ENCODE results near the gene NMRAL1. TPM values are rescaled to one million over a fixed set of nuclear protein-coding genes. Genes with fewer than 3 reads are reported as not detected.

NMRAL1 gene
- polyA plus RNA-seq (2013, experiment 1 of 2) = 18.0 TPM
- polyA plus RNA-seq (2013, experiment 2 of 2) = 16.7 TPM

DNA sequence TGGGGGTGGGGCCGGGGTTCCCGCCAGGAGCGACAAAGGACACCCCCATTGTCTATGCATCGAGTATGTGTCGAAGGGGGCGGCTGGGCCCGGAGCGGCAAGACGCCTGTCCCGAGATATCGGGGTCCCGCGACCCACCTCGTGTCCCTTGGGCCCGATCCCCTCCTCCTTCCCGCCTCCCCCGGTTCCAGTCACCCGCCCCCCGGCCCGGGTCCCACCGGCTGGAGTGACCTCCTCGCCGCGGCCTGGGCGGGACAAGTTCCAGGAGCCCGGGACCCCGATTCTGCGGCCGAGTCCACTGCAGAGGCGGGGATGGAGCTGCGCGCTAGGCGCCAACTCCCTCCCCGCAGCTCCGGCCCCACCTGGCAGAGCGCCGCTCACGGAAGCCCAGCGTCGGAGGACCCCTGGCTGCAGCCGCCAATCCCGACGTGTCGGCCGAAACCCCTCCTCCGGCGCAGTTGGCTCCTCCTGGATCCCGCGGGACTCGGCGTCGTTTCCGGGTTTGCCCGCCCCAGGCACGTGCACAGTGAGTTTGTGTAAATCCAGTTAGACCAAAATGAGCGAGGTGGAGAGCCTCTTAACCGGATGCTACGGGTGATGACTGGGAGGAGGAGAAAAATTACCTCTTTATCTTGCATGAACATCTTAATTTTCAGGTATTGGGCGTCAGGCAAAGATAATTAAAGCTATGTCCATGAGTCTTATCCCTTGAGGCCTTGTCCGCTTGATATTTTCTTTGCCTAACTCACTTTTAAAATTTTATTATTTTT is at the start of gene NMRAL1:
NMRAL1 (minus strand) TSS at position 434 of the 770 bp plus-strand sequence. CDS start 493 bp downstream, outside the sequence.
- WGBS, 2 experiments (ENCODE audit: insufficient coverage in 2 of 2) = 5 to 7% methylated on average over 23 to 35 of the region's 60 CpGs
- H3K36me3 ChIP-seq (ENCODE audit: control insufficient read depth, insufficient read depth, low read length) = peaks cover under 1% of the 10 kb centered on the region
- peaks cover 8% of the 10 kb centered on the region for H3K9me3 ChIP-seq (ENCODE audit: control insufficient read depth, low read length)
- H3K4me1 ChIP-seq (ENCODE audit: control insufficient read depth, insufficient read depth, low read length, poor library complexity, severe bottlenecking) = peaks cover 6% of the 10 kb centered on the region
- peak within 1 kb of the TSS; percentile 57 for H3K4me3 ChIP-seq (ENCODE audit: extremely low read depth, insufficient read depth, low read length, poor library complexity, severe bottlenecking)
- H3K27ac ChIP-seq (ENCODE audit: low read depth, low read length, severe bottlenecking) = no peak within 1 kb of the TSS

DNA sequence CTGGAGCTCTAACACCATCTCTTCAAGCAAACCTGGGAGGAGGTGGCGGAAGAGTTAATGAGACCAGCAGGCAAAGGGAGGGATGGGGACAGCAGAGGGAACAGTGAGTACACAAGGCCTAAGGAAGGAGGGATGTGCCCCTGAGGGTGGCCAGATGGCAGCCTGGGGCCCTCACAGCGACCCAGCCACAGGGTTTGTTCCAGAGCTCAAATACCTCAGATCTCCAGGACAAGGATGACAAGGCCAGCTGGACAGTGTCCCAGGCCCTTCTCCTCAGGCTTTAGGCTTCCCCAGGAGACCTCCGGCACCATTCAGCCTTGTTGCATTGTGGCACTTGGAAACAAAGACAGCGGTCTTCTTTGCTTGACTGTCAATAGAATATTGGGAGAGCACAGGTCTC is 49.3 kb upstream of the NMRAL1 start:
- Histone ChIP-seq H3K4me1 (ENCODE audit: control insufficient read depth, insufficient read depth, low read length, poor library complexity, severe bottlenecking) (peaks cover 15% of the 10 kb centered on the region), H3K27ac (ENCODE audit: low read depth, low read length, severe bottlenecking) (no peak overlapping the region), H3K4me3 (ENCODE audit: extremely low read depth, insufficient read depth, low read length, poor library complexity, severe bottlenecking) (no peak overlapping the region), H3K9me3 (ENCODE audit: control insufficient read depth, low read length) (no peaks in the 10 kb centered on the region), H3K36me3 (ENCODE audit: control insufficient read depth, insufficient read depth, low read length) (no peaks in the 10 kb centered on the region)
- WGBS, 2 experiments (ENCODE audit: insufficient coverage in 2 of 2) = 97 to 100% methylated on average over 3 to 4 of the region's 4 CpGs

DNA sequence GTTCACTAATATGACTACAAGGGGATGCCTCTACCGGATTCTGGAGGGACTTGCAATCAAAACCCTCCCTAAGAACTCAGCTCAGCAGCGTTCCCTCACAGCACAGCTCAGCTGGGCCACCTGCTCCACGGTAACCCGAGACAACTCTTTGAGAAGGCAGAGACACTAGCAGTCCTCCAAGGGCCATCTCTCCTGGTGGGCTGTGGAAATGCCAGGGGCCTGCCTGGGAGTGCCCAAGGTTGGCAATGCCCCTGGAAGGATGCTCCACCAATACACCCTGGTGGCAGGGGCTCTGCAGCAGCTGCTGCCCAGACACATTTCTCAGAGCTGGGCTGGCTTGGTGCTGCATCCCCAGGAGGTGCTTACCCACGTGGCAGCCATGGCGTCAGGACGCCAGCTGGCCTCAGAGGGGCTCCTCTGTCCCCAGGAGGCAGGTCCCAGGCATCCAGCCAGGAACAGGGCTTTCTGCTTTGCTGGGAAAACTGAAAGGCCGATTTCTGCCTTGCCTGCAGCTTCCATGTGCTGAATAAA is 47.7 kb upstream of the NMRAL1 start:
- H3K9me3 ChIP-seq (ENCODE audit: control insufficient read depth, low read length) = no peaks in the 10 kb centered on the region
- H3K36me3 ChIP-seq (ENCODE audit: control insufficient read depth, insufficient read depth, low read length) = no peaks in the 10 kb centered on the region
- H3K4me1 ChIP-seq (ENCODE audit: control insufficient read depth, insufficient read depth, low read length, poor library complexity, severe bottlenecking) = peaks cover 11% of the 10 kb centered on the region
- WGBS, 2 experiments (ENCODE audit: insufficient coverage in 2 of 2) = 76 to 78% methylated on average over 8 of the region's 8 CpGs
- H3K27ac ChIP-seq (ENCODE audit: low read depth, low read length, severe bottlenecking) = no peak overlapping the region
- no peak overlapping the region for H3K4me3 ChIP-seq (ENCODE audit: extremely low read depth, insufficient read depth, low read length, poor library complexity, severe bottlenecking)

DNA sequence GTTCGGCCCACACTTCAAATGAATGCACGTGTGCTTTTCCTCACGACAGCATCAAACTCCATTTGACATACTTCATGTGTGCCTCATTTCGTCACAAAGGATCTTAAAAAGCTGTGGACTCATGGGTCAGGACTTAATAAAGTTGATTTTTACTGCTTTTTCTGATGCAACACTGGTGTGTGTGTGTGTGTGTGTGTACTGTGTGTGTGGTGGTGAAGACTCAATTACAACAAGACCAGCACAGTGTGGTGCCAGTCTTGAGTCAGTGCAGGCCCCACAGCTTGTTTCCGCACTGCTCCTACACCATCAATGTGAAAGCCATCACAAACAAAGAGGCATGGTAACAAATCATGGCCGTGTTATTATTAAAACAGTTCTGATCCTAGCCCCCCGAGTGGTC is 46.5 kb upstream of the NMRAL1 start:
- H3K36me3 ChIP-seq (ENCODE audit: control insufficient read depth, insufficient read depth, low read length) = peaks cover 4% of the 10 kb centered on the region
- no peak overlapping the region for H3K4me3 ChIP-seq (ENCODE audit: extremely low read depth, insufficient read depth, low read length, poor library complexity, severe bottlenecking)
- H3K9me3 ChIP-seq (ENCODE audit: control insufficient read depth, low read length) = no peaks in the 10 kb centered on the region
- WGBS, 2 experiments (ENCODE audit: insufficient coverage in 2 of 2) = 92 to 93% methylated on average over 6 to 7 of the region's 7 CpGs
- H3K27ac ChIP-seq (ENCODE audit: low read depth, low read length, severe bottlenecking) = no peak overlapping the region
- peaks cover 11% of the 10 kb centered on the region for H3K4me1 ChIP-seq (ENCODE audit: control insufficient read depth, insufficient read depth, low read length, poor library complexity, severe bottlenecking)

DNA sequence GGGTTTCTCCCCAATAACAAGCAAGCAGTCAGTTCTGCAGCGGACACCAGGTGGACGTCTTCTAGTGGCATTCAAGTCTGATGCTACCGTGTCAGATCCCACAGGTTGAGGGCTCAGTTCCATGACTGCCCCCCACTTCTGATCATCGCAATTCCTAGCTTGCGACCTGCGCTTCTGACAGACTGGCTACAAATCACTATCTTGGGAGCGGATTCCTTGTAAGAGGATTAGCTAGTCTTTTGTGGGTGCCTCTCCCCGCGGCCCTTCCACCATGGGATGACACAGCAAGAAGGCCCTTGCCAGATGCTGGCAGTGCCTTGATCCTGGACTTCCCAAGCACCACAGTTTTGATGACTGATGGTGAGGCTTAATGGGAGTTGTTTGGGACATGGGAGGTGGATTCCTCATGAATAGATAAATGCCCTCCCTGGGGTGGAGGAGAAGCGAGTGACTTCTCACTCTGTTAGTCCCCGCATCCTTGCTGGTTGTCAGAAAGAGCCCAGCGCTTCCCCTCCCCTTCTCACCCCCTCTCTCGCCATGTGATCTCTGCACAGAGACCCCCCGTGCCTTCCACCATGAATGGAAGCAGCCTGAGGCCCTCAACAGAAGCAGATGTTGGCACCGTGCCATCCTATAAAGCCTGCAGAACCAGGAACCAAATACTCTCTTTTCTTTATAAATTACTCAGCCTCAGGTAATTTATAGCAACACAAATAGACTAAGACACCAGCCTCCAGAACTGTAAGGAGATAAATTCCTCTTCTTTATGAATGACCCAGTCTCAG is 45.0 kb upstream of the NMRAL1 start:
- no peaks in the 10 kb centered on the region for H3K9me3 ChIP-seq (ENCODE audit: control insufficient read depth, low read length)
- WGBS, 2 experiments (ENCODE audit: insufficient coverage in 2 of 2) = 81 to 85% methylated on average over 9 to 14 of the region's 15 CpGs
- H3K36me3 ChIP-seq (ENCODE audit: control insufficient read depth, insufficient read depth, low read length) = peaks cover 4% of the 10 kb centered on the region
- peaks cover 11% of the 10 kb centered on the region for H3K4me1 ChIP-seq (ENCODE audit: control insufficient read depth, insufficient read depth, low read length, poor library complexity, severe bottlenecking)
- no peak overlapping the region for H3K27ac ChIP-seq (ENCODE audit: low read depth, low read length, severe bottlenecking)
- no peak overlapping the region for H3K4me3 ChIP-seq (ENCODE audit: extremely low read depth, insufficient read depth, low read length, poor library complexity, severe bottlenecking)

DNA sequence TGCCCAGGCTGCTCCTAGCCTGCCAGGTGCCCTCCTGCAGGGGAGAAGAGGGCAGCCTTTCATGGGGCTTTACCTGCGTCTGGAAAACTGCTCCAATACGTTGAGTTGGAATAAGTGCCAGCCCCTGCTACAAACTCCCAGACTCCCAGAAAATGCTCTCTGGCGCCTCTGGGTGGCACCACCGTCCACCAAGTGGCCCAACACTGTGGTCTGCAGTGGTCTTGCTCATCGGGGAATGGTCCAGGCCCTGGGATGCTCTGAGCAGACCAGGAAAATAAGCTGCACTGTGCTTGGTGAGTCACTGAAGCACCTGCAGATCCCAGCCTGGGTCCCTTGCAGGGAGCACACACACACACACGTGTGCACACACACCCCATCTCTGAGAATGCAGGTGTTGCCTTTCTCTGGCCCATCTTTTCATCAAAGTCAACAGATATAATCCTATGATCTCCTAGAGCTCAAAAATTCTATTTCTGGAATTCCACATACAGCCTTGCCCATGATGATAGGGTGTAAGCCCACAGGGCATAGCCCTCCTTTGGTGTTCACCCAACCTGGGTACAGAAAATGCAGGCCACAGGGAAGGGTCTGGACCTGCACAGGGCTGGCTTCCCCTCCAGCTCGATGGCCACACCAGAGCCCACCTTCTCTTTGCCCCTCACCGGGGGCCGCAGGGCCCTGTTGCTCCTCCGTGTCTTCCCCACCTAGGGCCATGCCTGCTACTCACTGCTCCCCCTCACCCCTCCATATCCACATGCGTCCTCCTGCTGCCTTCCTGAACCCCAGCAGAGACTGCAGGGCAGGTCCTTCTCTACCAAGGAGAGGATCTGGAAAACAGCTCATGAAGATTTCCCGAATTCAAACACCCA is 43.6 kb upstream of the NMRAL1 start:
- Histone ChIP-seq H3K27ac (ENCODE audit: low read depth, low read length, severe bottlenecking) (no peak overlapping the region), H3K36me3 (ENCODE audit: control insufficient read depth, insufficient read depth, low read length) (peaks cover 15% of the 10 kb centered on the region), H3K4me3 (ENCODE audit: extremely low read depth, insufficient read depth, low read length, poor library complexity, severe bottlenecking) (no peak overlapping the region), H3K4me1 (ENCODE audit: control insufficient read depth, insufficient read depth, low read length, poor library complexity, severe bottlenecking) (peaks cover 6% of the 10 kb centered on the region), H3K9me3 (ENCODE audit: control insufficient read depth, low read length) (no peaks in the 10 kb centered on the region)
- WGBS, 2 experiments (ENCODE audit: insufficient coverage in 2 of 2) = 57 to 62% methylated on average over 11 of the region's 12 CpGs

- Histone ChIP-seq H3K9me3 (ENCODE audit: control insufficient read depth, low read length) (no peaks in the 10 kb centered on the region), H3K4me1 (ENCODE audit: control insufficient read depth, insufficient read depth, low read length, poor library complexity, severe bottlenecking) (no peaks in the 10 kb centered on the region), H3K4me3 (ENCODE audit: extremely low read depth, insufficient read depth, low read length, poor library complexity, severe bottlenecking) (no peak overlapping the region), H3K27ac (ENCODE audit: low read depth, low read length, severe bottlenecking) (no peak overlapping the region), H3K36me3 (ENCODE audit: control insufficient read depth, insufficient read depth, low read length) (peaks cover 38% of the 10 kb centered on the region)
- WGBS, 2 experiments (ENCODE audit: insufficient coverage in 2 of 2) = 100% methylated on average over 3 of the region's 5 CpGs
These were observed 41.3 kb upstream of the NMRAL1 start for GRCh38 chr16:4515611-4516233.

DNA sequence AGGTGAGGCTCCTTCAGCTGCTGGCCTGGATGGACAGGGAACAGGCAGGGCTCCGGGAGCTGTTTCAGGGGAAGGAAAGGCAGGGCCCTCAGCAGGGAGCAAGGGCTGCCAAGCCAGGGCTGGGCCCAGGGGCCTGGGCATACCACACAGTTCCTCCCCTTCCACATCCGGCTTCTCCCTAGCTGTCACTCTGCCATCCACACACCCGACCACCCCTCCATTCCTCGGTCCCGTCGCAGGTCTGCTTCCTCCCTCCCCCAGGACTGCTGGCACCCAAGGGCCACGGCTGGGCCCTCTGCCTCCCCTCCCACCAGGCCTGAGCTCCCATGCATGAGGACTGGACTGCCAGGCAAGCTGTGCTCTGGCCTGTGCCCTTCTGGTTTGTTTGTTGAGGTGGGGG is 40.2 kb upstream of the NMRAL1 start:
- WGBS, 2 experiments (ENCODE audit: insufficient coverage in 2 of 2) = 73 to 80% methylated on average over 2 of the region's 7 CpGs
- Histone ChIP-seq H3K9me3 (ENCODE audit: control insufficient read depth, low read length) (no peaks in the 10 kb centered on the region), H3K4me3 (ENCODE audit: extremely low read depth, insufficient read depth, low read length, poor library complexity, severe bottlenecking) (no peak overlapping the region), H3K36me3 (ENCODE audit: control insufficient read depth, insufficient read depth, low read length) (peaks cover 48% of the 10 kb centered on the region), H3K4me1 (ENCODE audit: control insufficient read depth, insufficient read depth, low read length, poor library complexity, severe bottlenecking) (no peaks in the 10 kb centered on the region), H3K27ac (ENCODE audit: low read depth, low read length, severe bottlenecking) (no peak overlapping the region)

DNA sequence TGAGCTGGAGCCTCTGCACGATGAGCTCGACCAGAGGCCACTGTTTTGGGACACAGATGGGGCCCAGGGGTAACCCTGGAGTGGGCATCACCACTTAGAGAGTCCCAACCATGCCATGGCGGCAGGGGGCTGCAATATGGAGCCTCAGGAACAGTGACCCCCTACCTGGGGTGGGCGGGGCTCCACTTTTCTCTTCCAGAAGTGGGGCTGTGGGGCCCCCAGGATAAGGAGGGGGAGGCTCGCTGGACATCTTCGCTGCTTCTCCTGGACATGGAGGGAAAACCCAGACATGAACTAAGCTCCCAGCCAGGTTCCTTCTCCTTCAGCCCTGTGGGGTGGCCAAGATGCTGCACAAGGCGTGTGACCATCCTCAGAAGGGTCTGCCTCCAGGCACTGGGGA is 39.5 kb upstream of the NMRAL1 start:
- H3K4me1 ChIP-seq (ENCODE audit: control insufficient read depth, insufficient read depth, low read length, poor library complexity, severe bottlenecking) = no peaks in the 10 kb centered on the region
- peaks cover 56% of the 10 kb centered on the region for H3K36me3 ChIP-seq (ENCODE audit: control insufficient read depth, insufficient read depth, low read length)
- 89 to 90% methylated on average over 4 to 5 of the region's 7 CpGs for WGBS, 2 experiments (ENCODE audit: insufficient coverage in 2 of 2)
- no peaks in the 10 kb centered on the region for H3K9me3 ChIP-seq (ENCODE audit: control insufficient read depth, low read length)
- no peak overlapping the region for H3K27ac ChIP-seq (ENCODE audit: low read depth, low read length, severe bottlenecking)
- H3K4me3 ChIP-seq (ENCODE audit: extremely low read depth, insufficient read depth, low read length, poor library complexity, severe bottlenecking) = no peak overlapping the region

Measured in mesodermal cell (in vitro differentiated cells).